B cell (primary cell): ENCODE data around the gene UBE2O. TPM values are rescaled to one million over a fixed set of nuclear protein-coding genes. Genes with fewer than 3 reads are reported as not detected.

Experiments
- ATAC-seq: fragments of 200-7000 bp; cut with Tn5 transposase; one replicate; pipeline ENCODE4 v1.10.0; 2021; ENCODE audit warnings: low read depth, mild to moderate bottlenecking, moderate number of reproducible peaks, moderate library complexity
- CTCF ChIA-PET: fragments of 350-600 bp; sonication (Branson Sonifier 250); formaldehyde crosslinking; loops from one replicate; lab custom pipeline; 2021; ENCODE audit warnings: antibody characterized with exemption, inconsistent platforms; lab: Charles Lee
- POLR2A ChIA-PET: fragments of 350-600 bp; sonication (Branson Sonifier 250); formaldehyde crosslinking; loops from one replicate; lab custom pipeline; 2021; ENCODE audit warnings: antibody characterized with exemption; lab: Charles Lee
- DNase-seq: peaks from one replicate; pipeline ENCODE4 v3.0.0; 2013
- H2AFZ ChIP-seq: 2 replicates; pipeline ENCODE4 v1.6.1; 2012; ENCODE audit warnings: mild to moderate bottlenecking, low read depth, low read length; ENCODE audit not compliant: insufficient read depth, poor library complexity, severe bottlenecking
- H3K27ac ChIP-seq, 2 donors: 1 replicate in 1 of 2; 2 replicates in 1 of 2; pipeline ENCODE4 v1.5.1; 2012 to 2013; ENCODE audit warnings: low read length in 2 of 2, mild to moderate bottlenecking in 2 of 2, moderate library complexity in 1 of 2
- H3K27me3 ChIP-seq, 4 experiments: fragments of 200-600 bp in 1 of 4; sonication (generic) in 1 of 4; replicated peaks in 1 of 4; 1 replicate in 2 of 4; 2 replicates in 2 of 4; pipeline versions ENCODE4 v1.6.1 to v1.7.0; 2013 to 2016; ENCODE audit warnings: low read length in 3 of 4, mild to moderate bottlenecking in 2 of 4, mixed read lengths in 1 of 4, moderate library complexity in 1 of 4; ENCODE audit not compliant: insufficient read depth in 4 of 4, control insufficient read depth in 3 of 4; ENCODE audit errors: control extremely low read depth in 1 of 4
- H3K36me3 ChIP-seq, 2 experiments: replicated peaks in 1 of 2; 1 replicate in 1 of 2; 2 replicates in 1 of 2; pipeline versions ENCODE4 v1.6.1 to v1.7.1; 2013; ENCODE audit warnings: low read length in 1 of 2; ENCODE audit not compliant: insufficient read depth in 2 of 2, control insufficient read depth in 1 of 2; ENCODE audit errors: control extremely low read depth in 1 of 2, extremely low read depth in 1 of 2
- H3K4me1 ChIP-seq, 2 donors: fragments of 200-600 bp in 1 of 2; sonication (generic) in 1 of 2; 1 replicate in 1 of 2; 2 replicates in 1 of 2; pipeline versions ENCODE4 v1.5.1 to v1.6.1; 2013 to 2017; ENCODE audit warnings: low read length in 2 of 2; ENCODE audit not compliant: control insufficient read depth in 2 of 2, insufficient read depth in 2 of 2
- H3K4me2 ChIP-seq: replicated peaks from 2 replicates; pipeline ENCODE3; 2012; ENCODE audit warnings: mild to moderate bottlenecking, low read depth, low read length; ENCODE audit not compliant: poor library complexity, severe bottlenecking
- H3K4me3 ChIP-seq, 5 experiments: fragments of 200-600 bp in 1 of 5; sonication (generic) in 1 of 5; 1 replicate in 3 of 5; 2 replicates in 2 of 5; pipeline versions ENCODE4 v1.5.1 to v1.7.0; 2011 to 2016; ENCODE audit warnings: low read length in 4 of 5, mild to moderate bottlenecking in 4 of 5, low read depth in 2 of 5, control low read depth in 1 of 5, moderate library complexity in 1 of 5; ENCODE audit not compliant: insufficient read depth in 1 of 5; ENCODE audit errors: control extremely low read depth in 1 of 5, extremely low read depth in 1 of 5
- H3K79me2 ChIP-seq: fragments of 200-600 bp; sonication (generic); one replicate; pipeline ENCODE4 v1.6.0; 2016; ENCODE audit warnings: low read length; ENCODE audit not compliant: control insufficient read depth, insufficient read depth
- H3K9ac ChIP-seq: fragments of 200-600 bp; sonication (generic); 2 replicates; pipeline ENCODE4 v1.6.1; 2017; ENCODE audit warnings: mild to moderate bottlenecking, low read length, moderate library complexity
- H3K9me3 ChIP-seq, 3 donors: one replicate each; pipeline versions ENCODE4 v1.6.1 to v1.7.1; 2013; ENCODE audit warnings: low read length in 2 of 3; ENCODE audit not compliant: control insufficient read depth in 2 of 3, insufficient read depth in 1 of 3; ENCODE audit errors: control extremely low read depth in 1 of 3
- H4K20me1 ChIP-seq: 2 replicates; pipeline ENCODE4 v1.6.0; 2012; ENCODE audit warnings: mild to moderate bottlenecking, low read length; ENCODE audit not compliant: insufficient read depth, control insufficient read depth, poor library complexity, severe bottlenecking
- H3K27ac Mint-ChIP-seq: one replicate; pipeline ENCODE4 v1.8.0; 2021; ENCODE audit warnings: mixed read lengths
- H3K27me3 Mint-ChIP-seq: one replicate; pipeline ENCODE4 v1.8.0; 2021; ENCODE audit warnings: mixed read lengths
- H3K4me1 Mint-ChIP-seq: one replicate; pipeline ENCODE4 v1.8.0; 2021; ENCODE audit warnings: mixed read lengths
- H3K4me3 Mint-ChIP-seq: one replicate; pipeline ENCODE4 v1.8.0; 2021; ENCODE audit warnings: mixed read lengths
- H3K9me3 Mint-ChIP-seq: one replicate; pipeline ENCODE4 v1.8.0; 2022; ENCODE audit warnings: mixed read lengths; ENCODE audit not compliant: insufficient read depth
- EZH2 ChIP-seq: IDR thresholded peaks from 2 replicates; pipeline ENCODE4 v1.6.1; 2012; ENCODE audit warnings: borderline replicate concordance, low read depth, mild to moderate bottlenecking, moderate library complexity, low read length; ENCODE audit not compliant: insufficient read depth, poor library complexity, severe bottlenecking
- whole genome bisulfite sequencing: methylation state at CpG from one replicate; pipeline ENCODE4 v1.1.5; 2013; ENCODE audit warnings: missing lambda C conversion rate; ENCODE audit not compliant: insufficient coverage; 5-methylcytosine and 5-hydroxymethylcytosine counted together
- intact Hi-C: fragments of 100-400 bp; cut with micrococcal nuclease; formaldehyde crosslinking; loops from one replicate; pipeline ENCODE4 v1.10.0; 2022
- polyA plus RNA-seq: library from polyadenylated mRNA; depleted of rRNA; stranded (reverse); fragments of >200 nt; gene quantifications from 2 replicates; pipeline ENCODE4 v1.2.3, GENCODE V29; 2012
- total RNA-seq, 2 donors: library from RNA; stranded (reverse); fragments of 120-200 nt in 1 of 2; gene quantifications; 1 replicate in 1 of 2; 2 replicates in 1 of 2; pipeline versions ENCODE4 v1.2.3 to v1.2.4, GENCODE V29; 2013 to 2022
- TF ChIP-seq, protein P1 (sequence below): fragments of 200-600 bp; IDR thresholded peaks from one replicate; pipeline ENCODE4 v1.8.0; 2022; ENCODE audit warnings: antibody characterized with exemption, mild to moderate bottlenecking

UBE2O gene
- total and polyA plus RNA-seq, 2 donors (not counting 1 experiment from before 2014, with no cell fraction given) = 41.3 to 54.0 TPM

DNA sequence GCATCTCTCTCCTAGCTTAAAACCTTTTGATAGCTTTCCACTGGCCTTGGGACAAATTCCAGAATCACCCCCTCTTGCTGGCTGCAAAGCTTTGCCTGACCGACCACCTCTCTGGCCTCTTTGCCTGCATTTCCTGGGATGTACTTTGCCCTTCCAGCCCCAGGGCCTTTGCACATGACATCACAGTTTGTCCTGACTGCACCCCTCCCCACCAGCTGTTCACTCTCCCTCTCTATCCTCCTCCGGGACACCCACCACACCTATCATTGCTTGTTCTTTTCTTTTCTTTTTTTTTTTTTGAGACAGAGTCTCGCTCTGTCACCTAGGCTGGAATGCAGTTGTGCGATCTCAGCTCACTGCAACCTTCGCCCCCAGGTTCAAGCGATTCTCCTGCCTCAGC, 22.4 kb upstream of the UBE2O start:
- ATAC-seq (no peak), DNase-seq (no peak)
- Mint-ChIP-seq H3K27ac (peak overlapping the region; percentile 71), H3K4me1 (peaks cover 34% of the 10 kb centered on the region), H3K27me3 (no peaks in the 10 kb centered on the region), H3K9me3 (no peaks in the 10 kb centered on the region), H3K4me3 (no peak overlapping the region)
- WGBS = 94% methylated on average over 5 of the region's 6 CpGs
- ChIA-PET CTCF (interaction anchor here (0.6 to 6.2 kb wide), 12 partner anchors 14 to 152 kb away, joined by 3 to 39 read pairs (median 6); partner anchors contain the start of gene RHBDF2), POLR2A (interaction anchor here (23.6 kb wide), 1 partner anchor 23 kb away, joined by 478 read pairs; the partner anchor contains the start of gene RHBDF2)
- peaks cover 16% of the 10 kb centered on the region for H3K79me2 ChIP-seq
- H3K9me3 ChIP-seq = no peaks in the 10 kb centered on the region
- H2AFZ ChIP-seq = no peak overlapping the region
- no peak overlapping the region for H3K4me2 ChIP-seq
- H3K27me3 ChIP-seq = no peaks in the 10 kb centered on the region
- no peak overlapping the region for H3K9ac ChIP-seq
- H3K27ac ChIP-seq = no peak overlapping the region
- peaks cover 10 to 31% of the 10 kb centered on the region in 2 donors for H3K4me1 ChIP-seq
- H4K20me1 ChIP-seq = peaks cover 37% of the 10 kb centered on the region
- H3K4me3 ChIP-seq = no peak overlapping the region
- peaks cover 0 to 90% of the 10 kb centered on the region in 2 experiments for H3K36me3 ChIP-seq
- intact Hi-C loops = no loop called here
- TF ChIP-seq, protein P1, sequence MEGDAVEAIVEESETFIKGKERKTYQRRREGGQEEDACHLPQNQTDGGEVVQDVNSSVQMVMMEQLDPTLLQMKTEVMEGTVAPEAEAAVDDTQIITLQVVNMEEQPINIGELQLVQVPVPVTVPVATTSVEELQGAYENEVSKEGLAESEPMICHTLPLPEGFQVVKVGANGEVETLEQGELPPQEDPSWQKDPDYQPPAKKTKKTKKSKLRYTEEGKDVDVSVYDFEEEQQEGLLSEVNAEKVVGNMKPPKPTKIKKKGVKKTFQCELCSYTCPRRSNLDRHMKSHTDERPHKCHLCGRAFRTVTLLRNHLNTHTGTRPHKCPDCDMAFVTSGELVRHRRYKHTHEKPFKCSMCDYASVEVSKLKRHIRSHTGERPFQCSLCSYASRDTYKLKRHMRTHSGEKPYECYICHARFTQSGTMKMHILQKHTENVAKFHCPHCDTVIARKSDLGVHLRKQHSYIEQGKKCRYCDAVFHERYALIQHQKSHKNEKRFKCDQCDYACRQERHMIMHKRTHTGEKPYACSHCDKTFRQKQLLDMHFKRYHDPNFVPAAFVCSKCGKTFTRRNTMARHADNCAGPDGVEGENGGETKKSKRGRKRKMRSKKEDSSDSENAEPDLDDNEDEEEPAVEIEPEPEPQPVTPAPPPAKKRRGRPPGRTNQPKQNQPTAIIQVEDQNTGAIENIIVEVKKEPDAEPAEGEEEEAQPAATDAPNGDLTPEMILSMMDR = no peak
- TF ChIP-seq EZH2 = no peak

DNA sequence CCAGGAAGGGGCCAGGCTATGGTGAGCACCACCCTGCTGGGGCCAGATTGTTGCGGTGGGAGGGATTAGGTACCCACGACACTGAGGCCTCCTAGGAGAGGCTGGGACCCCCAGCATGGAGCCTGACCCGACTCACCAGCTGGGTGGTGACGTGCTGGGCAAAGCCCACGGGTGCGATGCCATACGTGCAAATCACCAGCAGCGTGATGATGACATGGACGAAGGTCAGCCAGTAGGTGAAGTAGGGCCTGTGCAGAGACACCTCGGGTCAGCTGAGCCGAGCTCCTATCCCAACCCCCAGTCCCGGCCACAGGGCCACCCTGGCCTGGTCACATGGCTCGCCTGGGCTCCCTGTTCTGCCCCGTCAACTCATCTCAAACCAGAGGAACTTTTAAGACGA, 21.9 kb upstream of the UBE2O start:
- H3K4me2 ChIP-seq = no peak overlapping the region
- peaks cover 8 to 27% of the 10 kb centered on the region in 2 donors for H3K4me1 ChIP-seq
- H3K4me3 Mint-ChIP-seq = no peak overlapping the region
- no peak overlapping the region for H3K27ac Mint-ChIP-seq
- intact Hi-C loops = no loop called here
- H3K27me3 ChIP-seq = no peaks in the 10 kb centered on the region
- H3K27ac ChIP-seq = peak overlapping the region in 1 of 2 donors; percentile 3
- peaks cover 35% of the 10 kb centered on the region for H3K4me1 Mint-ChIP-seq
- ATAC-seq (no peak), DNase-seq (no peak)
- ChIA-PET POLR2A (interaction anchor here (23.6 kb wide), 1 partner anchor 23 kb away, joined by 478 read pairs; the partner anchor contains the start of gene RHBDF2), CTCF (interaction anchor here (0.6 to 6.2 kb wide), 12 partner anchors 14 to 153 kb away, joined by 3 to 39 read pairs (median 6); partner anchors contain the start of gene RHBDF2)
- H3K9me3 Mint-ChIP-seq = no peaks in the 10 kb centered on the region
- peaks cover 14% of the 10 kb centered on the region for H3K79me2 ChIP-seq
- WGBS = 98% methylated on average over 15 of the region's 15 CpGs
- TF ChIP-seq, protein P1 = no peak
- TF ChIP-seq EZH2 = no peak
- H3K36me3 ChIP-seq = peaks cover 0 to 94% of the 10 kb centered on the region in 2 experiments
- H3K9me3 ChIP-seq = no peaks in the 10 kb centered on the region
- peaks cover 41% of the 10 kb centered on the region for H4K20me1 ChIP-seq
- H3K9ac ChIP-seq = no peak overlapping the region
- H2AFZ ChIP-seq = no peak overlapping the region
- H3K4me3 ChIP-seq = no peak overlapping the region
- no peaks in the 10 kb centered on the region for H3K27me3 Mint-ChIP-seq
